ENCODE results near the gene CNIH3. TPM values are rescaled to one million over a fixed set of nuclear protein-coding genes. Genes with fewer than 3 reads are reported as not detected.

The CNIH3 gene
- total RNA-seq, 1 experiment from 2014 or later = 1.8 TPM

DNA sequence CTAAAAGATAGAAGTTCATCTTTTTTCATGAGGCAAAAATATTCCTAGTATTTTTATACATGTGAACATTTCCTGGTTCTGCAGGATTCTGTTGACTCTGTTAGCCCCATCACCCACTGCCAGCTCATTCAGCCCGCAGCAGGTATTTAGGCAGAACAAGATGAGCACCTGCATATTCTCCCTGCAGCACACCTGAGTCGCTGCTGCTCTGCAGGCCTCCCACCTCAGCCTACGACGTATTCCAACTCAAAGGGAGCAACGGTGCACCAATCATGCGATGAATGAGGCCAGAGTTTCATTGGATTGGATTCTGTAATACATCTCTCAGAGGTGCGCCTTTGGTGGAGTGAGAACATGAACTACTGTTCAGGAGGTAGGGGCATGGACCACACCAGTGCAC, 87.6 kb downstream of the CNIH3 start:
- H3K36me3 ChIP-seq (ENCODE audit: control insufficient read depth in 1 of 2, insufficient read depth in 2 of 2, low read length in 2 of 2) = no peaks in the 10 kb centered on the region
- TF ChIP-seq POLR2A (IDR thresholded peaks at IDR 0.05; ENCODE audit: borderline replicate concordance, extremely low read depth, insufficient read depth, insufficient read length) (no peak), SIN3A (IDR thresholded peaks at IDR 0.05; ENCODE audit: low read depth) (no peak), CEBPB (IDR thresholded peaks at IDR 0.05; ENCODE audit: low read depth) (no peak)
- H3K4me2 ChIP-seq (ENCODE audit: low read length) = no peak overlapping the region
- no peaks in the 10 kb centered on the region for H3K9me2 ChIP-seq (ENCODE audit: insufficient read depth)
- no peak for DNase-seq (ENCODE audit: low read depth, low spot score)
- ATAC-seq = no peak
- H3K9ac ChIP-seq (ENCODE audit: low read length) = no peak overlapping the region
- POLR2A ChIA-PET = no interaction called here
- no peak overlapping the region for H3K4me3 ChIP-seq (replicated peaks in 1 of 2; ENCODE audit: low read depth in 1 of 2, low read length in 2 of 2)
- 0 out of 2 replicates have a peak, but pooled peaks cover 6% of the 10 kb centered on the region for H3K27me3 ChIP-seq (ENCODE audit: insufficient read depth, low read length)
- H4K20me1 ChIP-seq (ENCODE audit: insufficient read depth) = no peaks in the 10 kb centered on the region
- H3K9me3 ChIP-seq (ENCODE audit: control insufficient read depth in 1 of 2, insufficient read depth in 1 of 2, low read depth in 1 of 2, low read length in 2 of 2) = no peaks in the 10 kb centered on the region
- H3K4me1 ChIP-seq (ENCODE audit: control insufficient read depth in 1 of 2, insufficient read depth in 2 of 2, low read length in 2 of 2) = peaks cover 0 to 7% of the 10 kb centered on the region in 2 experiments; a peak in 2 of 4 replicates
- H2AFZ ChIP-seq (ENCODE audit: low read depth, low read length, poor library complexity, severe bottlenecking) = no peak overlapping the region
- BruUV-seq (replicated peaks) = no TSS peak
- CTCF ChIA-PET = no interaction called here
- H3K79me2 ChIP-seq (ENCODE audit: insufficient read depth, low read length) = no peaks in the 10 kb centered on the region
- intact Hi-C loops (cut with micrococcal nuclease) = no loop called here
- no peak overlapping the region for H3K27ac ChIP-seq (ENCODE audit: low read depth, low read length)
- RAD21 ChIA-PET (ENCODE audit: low non-redundant PET in 1 of 2, low total read pairs in 2 of 2, uncharacterized antibody in 2 of 2, unreplicated experiment in 2 of 2) = no interaction called here

DNA sequence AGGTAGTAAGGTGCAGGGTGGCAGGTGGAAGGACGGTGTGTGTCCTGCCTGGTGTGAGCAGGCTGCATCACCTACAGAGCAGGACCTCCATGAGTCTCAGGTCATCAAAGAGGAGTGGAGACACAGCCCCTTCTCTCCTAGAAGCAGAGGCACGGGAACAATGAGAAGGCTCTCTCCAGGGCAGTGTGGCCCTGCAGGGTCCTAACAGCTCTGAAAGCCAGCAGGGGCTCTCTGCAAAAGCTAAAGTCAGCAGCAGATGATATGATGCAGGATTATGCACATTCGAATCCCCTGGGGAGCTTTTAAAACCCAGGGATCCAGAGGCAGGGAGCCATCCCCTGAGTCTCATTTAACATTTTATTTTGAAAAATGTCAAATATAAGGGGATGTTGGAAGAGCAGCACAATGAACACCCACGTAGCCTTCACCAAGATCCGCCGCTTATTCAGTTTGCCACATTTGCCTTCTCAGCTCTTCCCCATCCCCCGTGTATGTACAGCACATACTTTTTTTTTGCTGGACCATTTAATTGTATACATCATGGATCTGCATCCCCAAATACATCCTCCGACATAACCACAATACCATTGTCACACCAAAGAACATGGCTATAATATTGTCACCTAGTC, 88.1 kb downstream of the CNIH3 start:
- TF ChIP-seq TCF7L2 (IDR thresholded peaks at IDR 0.05; ENCODE audit: borderline replicate concordance, extremely low read depth, insufficient read depth, insufficient read length) (no peak), POLR2A (IDR thresholded peaks at IDR 0.05; ENCODE audit: borderline replicate concordance, extremely low read depth, insufficient read depth, insufficient read length) (no peak), CEBPB (IDR thresholded peaks at IDR 0.05; ENCODE audit: low read depth) (no peak), FOSL1 (IDR thresholded peaks at IDR 0.05; ENCODE audit: low read depth) (no peak), EZH2 (IDR thresholded peaks at IDR 0.05) (no peak), SP1 (IDR thresholded peaks at IDR 0.05; ENCODE audit: low read depth) (no peak)
- CTCF ChIA-PET = no interaction called here
- no peak overlapping the region for H3K4me3 ChIP-seq (replicated peaks in 1 of 2; ENCODE audit: low read depth in 1 of 2, low read length in 2 of 2)
- no peaks in the 10 kb centered on the region for H3K9me3 ChIP-seq (ENCODE audit: control insufficient read depth in 1 of 2, insufficient read depth in 1 of 2, low read depth in 1 of 2, low read length in 2 of 2)
- H3K27ac ChIP-seq (ENCODE audit: low read depth, low read length) = no peak overlapping the region
- H3K36me3 ChIP-seq (ENCODE audit: control insufficient read depth in 1 of 2, insufficient read depth in 2 of 2, low read length in 2 of 2) = no peaks in the 10 kb centered on the region
- no peak overlapping the region for H3K9ac ChIP-seq (ENCODE audit: low read length)
- POLR2A ChIA-PET = no interaction called here
- no peaks in the 10 kb centered on the region for H3K79me2 ChIP-seq (ENCODE audit: insufficient read depth, low read length)
- no peak overlapping the region for H3K4me2 ChIP-seq (ENCODE audit: low read length)
- intact Hi-C loops (cut with micrococcal nuclease) = no loop called here
- H3K9me2 ChIP-seq (ENCODE audit: insufficient read depth) = no peaks in the 10 kb centered on the region
- no peaks in the 10 kb centered on the region for H4K20me1 ChIP-seq (ENCODE audit: insufficient read depth)
- no peak for DNase-seq (ENCODE audit: low read depth, low spot score)
- RAD21 ChIA-PET (ENCODE audit: low non-redundant PET in 1 of 2, low total read pairs in 2 of 2, uncharacterized antibody in 2 of 2, unreplicated experiment in 2 of 2) = no interaction called here
- no peak overlapping the region for H2AFZ ChIP-seq (ENCODE audit: low read depth, low read length, poor library complexity, severe bottlenecking)
- no peak for ATAC-seq
- H3K4me1 ChIP-seq (ENCODE audit: control insufficient read depth in 1 of 2, insufficient read depth in 2 of 2, low read length in 2 of 2) = peaks cover 0 to 7% of the 10 kb centered on the region in 2 experiments; a peak in 2 of 4 replicates
- no TSS peak for BruUV-seq (replicated peaks)
- 0 out of 2 replicates have a peak, but pooled peaks cover 6% of the 10 kb centered on the region for H3K27me3 ChIP-seq (ENCODE audit: insufficient read depth, low read length)

Data from HCT116 (cell line).